Lower leg skin (tissue), 4 donors: ENCODE data around the gene NUDT16L1. TPM values are rescaled to one million over a fixed set of nuclear protein-coding genes. Genes with fewer than 3 reads are reported as not detected.

ENCODE experiments used
- DNase-seq, 2 donors: peaks; one replicate each; pipeline ENCODE4 v3.0.0-alpha.2; 2019; ENCODE audit warnings: low spot score in 2 of 2
- H3K4me3 ChIP-seq: fragments of 200-600 bp; sonication (generic); 2 replicates; pipeline ENCODE4 v1.5.1; 2017; ENCODE audit warnings: mild to moderate bottlenecking, low read depth; ENCODE audit not compliant: poor library complexity, severe bottlenecking
- CTCF ChIP-seq, 3 donors: fragments of 450-650 bp; IDR thresholded peaks; one replicate each; pipeline ENCODE4 v1.5.1; 2016; ENCODE audit warnings: antibody characterized with exemption in 3 of 3, mild to moderate bottlenecking in 3 of 3, moderate library complexity in 2 of 3
- POLR2A ChIP-seq, 2 donors: fragments of 450-650 bp; IDR thresholded peaks; one replicate each; pipeline ENCODE4 v1.6.1; 2016 to 2017; ENCODE audit warnings: antibody characterized with exemption in 2 of 2, mild to moderate bottlenecking in 1 of 2, moderate library complexity in 1 of 2
- WGBS, 2 donors: methylation state at CpG; one replicate each; pipeline ENCODE4 v1.1.5; 2018; 5-methylcytosine and 5-hydroxymethylcytosine counted together
- intact Hi-C: fragments of 100-400 bp; cut with DNase I; formaldehyde crosslinking; loops from one replicate; pipeline ENCODE4 v1.15.0; 2023; ENCODE audit warnings: low total_unique reads
- total RNA-seq, 4 donors: library from RNA; depleted of rRNA; stranded (reverse); fragments of >200 nt; gene quantifications; one replicate each; pipeline ENCODE4 v1.1.0, GENCODE V29; 2016

NUDT16L1 gene
- total RNA-seq, 4 donors from 2014 or later = 18.5 to 27.8 (median 23.6) TPM

GRCh38 chr16:4680673-4681470 is 12.5 kb upstream of the NUDT16L1 start:
- intact Hi-C loops = no loop called here
- H3K4me3 ChIP-seq = no peak overlapping the region
- 65 to 78% methylated on average over 26 of the region's 26 CpGs for WGBS, 2 donors
- no peak for DNase-seq
- TF ChIP-seq CTCF (IDR thresholded peaks at IDR 0.05) = no peak

- DNase-seq = no peak
- no peak for TF ChIP-seq POLR2A (IDR thresholded peaks at IDR 0.05)
- no peak for TF ChIP-seq CTCF (IDR thresholded peaks at IDR 0.05)
- intact Hi-C loops = no loop called here
- H3K4me3 ChIP-seq = no peak overlapping the region
- 83 to 91% methylated on average over 39 of the region's 39 CpGs for WGBS, 2 donors
Observed at GRCh38 chr16:4681471-4682083, 11.8 kb upstream of the NUDT16L1 start.

GRCh38 chr16:4682084-4682591 is 11.2 kb upstream of the NUDT16L1 start:
- DNase-seq = no peak
- no peak for TF ChIP-seq CTCF (IDR thresholded peaks at IDR 0.05)
- TF ChIP-seq POLR2A (IDR thresholded peaks at IDR 0.05) = no peak
- WGBS, 2 donors = 84 to 89% methylated on average over 9 to 17 of the region's 26 CpGs
- intact Hi-C loops = no loop called here
- H3K4me3 ChIP-seq = no peak overlapping the region

GRCh38 chr16:4682616-4683254 is 10.6 kb upstream of the NUDT16L1 start:
- no peak for DNase-seq
- 77 to 80% methylated on average over 24 to 35 of the region's 36 CpGs for WGBS, 2 donors
- TF ChIP-seq POLR2A (IDR thresholded peaks at IDR 0.05) (no peak), CTCF (IDR thresholded peaks at IDR 0.05) (no peak)
- intact Hi-C loops = no loop called here
- no peak overlapping the region for H3K4me3 ChIP-seq

GRCh38 chr16:4683255-4684057 is 9.9 kb upstream of the NUDT16L1 start:
- WGBS, 2 donors = 84 to 86% methylated on average over 13 to 14 of the region's 17 CpGs
- DNase-seq = no peak
- TF ChIP-seq POLR2A (IDR thresholded peaks at IDR 0.05) (no peak), CTCF (IDR thresholded peaks at IDR 0.05) (no peak)
- H3K4me3 ChIP-seq = no peak overlapping the region
- intact Hi-C loops = no loop called here
